Esophagus squamous epithelium (tissue), 4 donors: ENCODE results near the gene KCNE4.

Experiments used
- CTCF ChIP-seq, 6 experiments: fragments of 450-650 bp in 4 of 6; fragments of 200-600 bp in 2 of 6; sonication (generic) in 2 of 6; IDR thresholded peaks; one replicate each; pipeline ENCODE4 v1.5.1; 2016 to 2019; ENCODE audit warnings: antibody characterized with exemption in 6 of 6, mild to moderate bottlenecking in 4 of 6, moderate library complexity in 4 of 6
- POLR2A ChIP-seq, 4 donors: fragments of 450-650 bp; IDR thresholded peaks; one replicate each; pipeline ENCODE4 v1.6.1; 2017; ENCODE audit warnings: antibody characterized with exemption in 4 of 4, mild to moderate bottlenecking in 4 of 4, moderate library complexity in 3 of 4

- no peak for TF ChIP-seq CTCF (IDR thresholded peaks at IDR 0.05)
- no peak for TF ChIP-seq POLR2A (IDR thresholded peaks at IDR 0.05)
Measured at GRCh38 chr2:223068071-223068470, 16.1 kb downstream of the KCNE4 start.
